ENCODE data around the gene ZNF532.

- TF ChIP-seq EZH2 (IDR thresholded peaks at IDR 0.05; ENCODE audit: borderline replicate concordance, low read length) (no peak), CTCF (IDR thresholded peaks at IDR 0.05; ENCODE audit: low read length) (no peak)
Observed at GRCh38 chr18:58820251-58820650, 44.4 kb upstream of the ZNF532 start.

All from OCI-LY1 (cell line).